Adipocyte (in vitro differentiated cells): Measurements from ENCODE around the gene SLX1B.
"Not testable (repeated sequence)": the region's sequence is repeated elsewhere in the genome, so short reads cannot be mapped to it uniquely, and the experiment has no call there.

Experiments used
- DNase-seq: peaks from one replicate; pipeline ENCODE4 v3.0.0-alpha.2; 2015; ENCODE audit warnings: low read depth
- H3K27me3 ChIP-seq: replicated peaks from 2 replicates; pipeline ENCODE4 v1.7.0; 2013; ENCODE audit warnings: mild to moderate bottlenecking, low read length, moderate library complexity; ENCODE audit not compliant: control insufficient read depth, insufficient read depth
- H3K36me3 ChIP-seq: 2 replicates; pipeline ENCODE4 v1.7.0; 2013; ENCODE audit warnings: low read length, mild to moderate bottlenecking, moderate library complexity; ENCODE audit not compliant: control insufficient read depth, insufficient read depth, severe bottlenecking
- H3K4me1 ChIP-seq: 2 replicates; pipeline ENCODE4 v1.7.0; 2013; ENCODE audit warnings: mild to moderate bottlenecking, low read length, moderate library complexity; ENCODE audit not compliant: control insufficient read depth, insufficient read depth
- H3K4me3 ChIP-seq: 2 replicates; pipeline ENCODE4 v1.7.0; 2013; ENCODE audit warnings: mild to moderate bottlenecking, low read length, moderate library complexity
- H3K9ac ChIP-seq: 2 replicates; pipeline ENCODE4 v1.7.0; 2013; ENCODE audit warnings: mild to moderate bottlenecking, low read length, moderate library complexity
- H3K9me3 ChIP-seq: 2 replicates; pipeline ENCODE4 v1.7.0; 2013; ENCODE audit warnings: mild to moderate bottlenecking, low read length, moderate library complexity; ENCODE audit not compliant: control insufficient read depth

Gene SLX1B

GRCh38 chr16:29454269-29454668, at the start of gene SLX1B, which contains the start of gene BOLA2:
SLX1B (plus strand) TSS chr16:29454533.
BOLA2 (minus strand) TSS chr16:29454351; CDS start chr16:29454253, 98 bp downstream.
- H3K9ac ChIP-seq, H3K4me1 ChIP-seq, H3K4me3 ChIP-seq, H3K9me3 ChIP-seq, H3K36me3 ChIP-seq, DNase-seq, H3K27me3 ChIP-seq: not testable (repeated sequence)

- H3K27me3 ChIP-seq, H3K4me3 ChIP-seq, H3K9ac ChIP-seq, H3K36me3 ChIP-seq, H3K9me3 ChIP-seq, H3K4me1 ChIP-seq: not testable (repeated sequence)
- peak; percentile 13 for DNase-seq
Observed at GRCh38 chr16:29405249-29405648, 49.1 kb upstream of the SLX1B start.

- H3K4me3 ChIP-seq, DNase-seq, H3K27me3 ChIP-seq, H3K4me1 ChIP-seq, H3K36me3 ChIP-seq, H3K9me3 ChIP-seq, H3K9ac ChIP-seq: not testable (repeated sequence)
Observed at GRCh38 chr16:29423587-29423986, 30.7 kb upstream of the SLX1B start.

- not testable (repeated sequence) for H3K4me1 ChIP-seq, H3K9me3 ChIP-seq, DNase-seq, H3K27me3 ChIP-seq, H3K4me3 ChIP-seq, H3K9ac ChIP-seq, H3K36me3 ChIP-seq
Observed at GRCh38 chr16:29425390-29425789, 28.9 kb upstream of the SLX1B start.

GRCh38 chr16:29453754-29454153, 579 bp upstream of the SLX1B start:
- not testable (repeated sequence) for H3K9ac ChIP-seq, H3K4me1 ChIP-seq, H3K4me3 ChIP-seq, H3K27me3 ChIP-seq, DNase-seq, H3K9me3 ChIP-seq, H3K36me3 ChIP-seq

- not testable (repeated sequence) for H3K27me3 ChIP-seq, H3K4me1 ChIP-seq, H3K4me3 ChIP-seq, DNase-seq, H3K36me3 ChIP-seq, H3K9ac ChIP-seq, H3K9me3 ChIP-seq
Observed at GRCh38 chr16:29454828-29455227, 495 bp downstream of the SLX1B start.

GRCh38 chr16:29457660-29458059, 3.3 kb downstream of the SLX1B start:
- not testable (repeated sequence) for DNase-seq, H3K9me3 ChIP-seq, H3K9ac ChIP-seq, H3K27me3 ChIP-seq, H3K4me1 ChIP-seq, H3K4me3 ChIP-seq, H3K36me3 ChIP-seq

GRCh38 chr16:29459706-29460646, 5.6 kb downstream of the SLX1B start, which contains the start of gene SULT1A4:
SULT1A4 (plus strand) TSS chr16:29459913; CDS start chr16:29461386, 1,473 bp downstream.
- not testable (repeated sequence) for DNase-seq, H3K27me3 ChIP-seq, H3K36me3 ChIP-seq, H3K9me3 ChIP-seq, H3K9ac ChIP-seq, H3K4me3 ChIP-seq, H3K4me1 ChIP-seq

GRCh38 chr16:29460647-29461030, 6.3 kb downstream of the SLX1B start:
- H3K9ac ChIP-seq, H3K4me3 ChIP-seq, H3K4me1 ChIP-seq, DNase-seq, H3K36me3 ChIP-seq, H3K9me3 ChIP-seq, H3K27me3 ChIP-seq: not testable (repeated sequence)

GRCh38 chr16:29465985-29466824, 11.9 kb downstream of the SLX1B start:
- not testable (repeated sequence) for H3K27me3 ChIP-seq, H3K9me3 ChIP-seq, H3K4me3 ChIP-seq, H3K9ac ChIP-seq, H3K36me3 ChIP-seq, H3K4me1 ChIP-seq, DNase-seq

- H3K4me3 ChIP-seq, H3K27me3 ChIP-seq, H3K9me3 ChIP-seq, H3K36me3 ChIP-seq, H3K4me1 ChIP-seq, H3K9ac ChIP-seq, DNase-seq: not testable (repeated sequence)
Observed at GRCh38 chr16:29466904-29467303, 12.6 kb downstream of the SLX1B start.
